ENCODE measurements around the gene DSCAM.
"Not testable (repeated sequence)": the region's sequence is repeated elsewhere in the genome, so short reads cannot be mapped to it uniquely, and the experiment has no call there.

DSCAM gene

GRCh38 chr21:40051801-40052200 lies 795.2 kb downstream of the DSCAM start:
- Histone ChIP-seq H3K27ac (ENCODE audit: low read length) (peak overlapping the region; percentile 99), H3K36me3 (ENCODE audit: control insufficient read depth in 2 of 2, insufficient read depth in 2 of 2, low read length in 2 of 2) (no peaks in the 10 kb centered on the region)

GRCh38 chr21:40049931-40050290 lies 797.0 kb downstream of the DSCAM start:
- Histone ChIP-seq H3K36me3 (ENCODE audit: control insufficient read depth in 2 of 2, insufficient read depth in 2 of 2, low read length in 2 of 2) (no peaks in the 10 kb centered on the region), H3K4me3 (ENCODE audit: low read length in 2 of 2) (peak overlapping the region in 1 of 2 donors; percentile 52), H3K27me3 (ENCODE audit: control insufficient read depth in 1 of 2, insufficient read depth in 2 of 2, low read length in 2 of 2) (no peaks in the 10 kb centered on the region), H3K27ac (ENCODE audit: low read length) (peak overlapping the region; percentile 78), H3K9me3 (ENCODE audit: control insufficient read depth in 2 of 2, low read length in 2 of 2) (no peaks in the 10 kb centered on the region), H3K9ac (ENCODE audit: low read length in 2 of 2) (no peak overlapping the region), H3K4me1 (ENCODE audit: control insufficient read depth, insufficient read depth, low read length) (peaks cover 59% of the 10 kb centered on the region)

More at GRCh38 chr21:40051801-40052200, 795.2 kb downstream of the DSCAM start:
- peaks cover 64% of the 10 kb centered on the region for H3K4me1 ChIP-seq (ENCODE audit: control insufficient read depth, insufficient read depth, low read length)
- H3K27me3 ChIP-seq (ENCODE audit: control insufficient read depth in 1 of 2, insufficient read depth in 2 of 2, low read length in 2 of 2) = no peaks in the 10 kb centered on the region
- peak overlapping the region in 1 of 2 donors; percentile 21 for H3K9ac ChIP-seq (ENCODE audit: low read length in 2 of 2)
- no peak overlapping the region for H3K4me3 ChIP-seq (ENCODE audit: low read length in 2 of 2)
- H3K9me3 ChIP-seq (ENCODE audit: control insufficient read depth in 2 of 2, low read length in 2 of 2) = no peaks in the 10 kb centered on the region

- H3K36me3 ChIP-seq (ENCODE audit: control insufficient read depth in 2 of 2, insufficient read depth in 2 of 2, low read length in 2 of 2) = no peaks in the 10 kb centered on the region
- peaks cover 55% of the 10 kb centered on the region for H3K4me1 ChIP-seq (ENCODE audit: control insufficient read depth, insufficient read depth, low read length)
- no peaks in the 10 kb centered on the region for H3K9me3 ChIP-seq (ENCODE audit: control insufficient read depth in 2 of 2, low read length in 2 of 2)
- H3K4me3 ChIP-seq (ENCODE audit: low read length in 2 of 2) = peak overlapping the region in 1 of 2 donors; percentile 52
- no peak overlapping the region for H3K9ac ChIP-seq (ENCODE audit: low read length in 2 of 2)
- H3K27ac ChIP-seq (ENCODE audit: low read length) = peak overlapping the region; percentile 78
- H3K27me3 ChIP-seq (ENCODE audit: control insufficient read depth in 1 of 2, insufficient read depth in 2 of 2, low read length in 2 of 2) = no peaks in the 10 kb centered on the region
Measured at GRCh38 chr21:40049031-40049930, 797.7 kb downstream of the DSCAM start.

DNA sequence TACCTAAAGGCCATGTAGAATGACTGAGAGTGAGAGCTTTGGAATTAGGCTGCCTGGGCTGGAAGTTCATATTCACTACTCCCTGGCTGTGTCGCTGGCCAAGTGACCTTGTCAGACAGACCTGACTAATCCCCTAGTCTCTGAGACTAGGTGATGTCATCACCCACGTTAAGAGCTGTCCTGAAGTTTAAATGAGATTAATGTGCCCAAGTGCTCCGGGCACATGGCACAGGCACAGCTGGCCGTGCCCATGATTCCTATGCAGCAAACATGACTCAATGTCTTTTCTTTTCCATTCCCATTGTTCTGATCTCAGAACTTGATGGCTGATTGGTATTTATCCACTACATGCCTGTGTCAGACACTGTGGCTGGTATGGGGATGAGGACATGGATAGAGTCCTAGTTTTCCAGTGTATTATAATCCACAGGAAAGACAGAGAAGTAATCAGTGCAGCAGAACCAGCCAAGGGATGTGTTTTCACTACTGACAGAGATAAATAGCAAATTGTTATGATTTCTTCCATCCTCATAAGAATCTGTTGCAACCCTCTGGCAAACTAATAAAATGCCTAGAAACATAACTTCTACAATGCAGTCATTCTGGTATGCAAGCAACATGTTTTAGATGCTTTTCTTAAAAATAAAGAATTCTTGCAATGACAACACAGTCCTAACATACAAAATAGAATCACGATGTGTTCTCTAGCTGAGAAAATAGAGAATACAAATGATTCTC lies 798.8 kb downstream of the DSCAM start:
- Histone ChIP-seq H3K4me3 (ENCODE audit: low read length in 2 of 2) (no peak overlapping the region), H3K27me3 (ENCODE audit: control insufficient read depth in 1 of 2, insufficient read depth in 2 of 2, low read length in 2 of 2) (no peaks in the 10 kb centered on the region), H3K9ac (ENCODE audit: low read length in 2 of 2) (no peak overlapping the region), H3K27ac (ENCODE audit: low read length) (peak overlapping the region; percentile 78), H3K36me3 (ENCODE audit: control insufficient read depth in 2 of 2, insufficient read depth in 2 of 2, low read length in 2 of 2) (no peaks in the 10 kb centered on the region), H3K9me3 (ENCODE audit: control insufficient read depth in 2 of 2, low read length in 2 of 2) (no peaks in the 10 kb centered on the region), H3K4me1 (ENCODE audit: control insufficient read depth, insufficient read depth, low read length) (peaks cover 44% of the 10 kb centered on the region)

DNA sequence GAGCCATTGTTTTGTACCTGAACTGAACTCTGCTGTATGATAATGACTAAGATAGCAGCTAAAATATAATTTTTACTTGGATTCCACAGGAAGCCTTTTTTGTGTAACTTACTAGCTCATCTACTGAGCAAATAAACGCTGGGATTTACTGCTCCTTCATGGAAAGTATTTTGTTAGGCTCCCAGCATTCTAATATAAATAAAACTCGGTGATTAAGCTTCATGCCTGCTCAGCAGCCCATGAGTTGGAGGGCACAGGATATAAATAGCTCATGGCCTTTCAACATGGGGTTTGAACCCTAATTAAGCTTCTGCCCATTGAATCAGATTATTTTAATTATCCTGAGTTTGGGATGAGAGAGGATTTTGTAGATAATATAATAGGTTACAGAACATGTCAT lies 799.7 kb downstream of the DSCAM start:
- Histone ChIP-seq H3K36me3 (ENCODE audit: control insufficient read depth in 2 of 2, insufficient read depth in 2 of 2, low read length in 2 of 2) (no peaks in the 10 kb centered on the region), H3K9me3 (ENCODE audit: control insufficient read depth in 2 of 2, low read length in 2 of 2) (no peaks in the 10 kb centered on the region), H3K9ac (ENCODE audit: low read length in 2 of 2) (no peak overlapping the region), H3K27me3 (ENCODE audit: control insufficient read depth in 1 of 2, insufficient read depth in 2 of 2, low read length in 2 of 2) (no peaks in the 10 kb centered on the region), H3K4me1 (ENCODE audit: control insufficient read depth, insufficient read depth, low read length) (peaks cover 37% of the 10 kb centered on the region), H3K4me3 (ENCODE audit: low read length in 2 of 2) (no peak overlapping the region), H3K27ac (ENCODE audit: low read length) (peak overlapping the region; percentile 78)

DNA sequence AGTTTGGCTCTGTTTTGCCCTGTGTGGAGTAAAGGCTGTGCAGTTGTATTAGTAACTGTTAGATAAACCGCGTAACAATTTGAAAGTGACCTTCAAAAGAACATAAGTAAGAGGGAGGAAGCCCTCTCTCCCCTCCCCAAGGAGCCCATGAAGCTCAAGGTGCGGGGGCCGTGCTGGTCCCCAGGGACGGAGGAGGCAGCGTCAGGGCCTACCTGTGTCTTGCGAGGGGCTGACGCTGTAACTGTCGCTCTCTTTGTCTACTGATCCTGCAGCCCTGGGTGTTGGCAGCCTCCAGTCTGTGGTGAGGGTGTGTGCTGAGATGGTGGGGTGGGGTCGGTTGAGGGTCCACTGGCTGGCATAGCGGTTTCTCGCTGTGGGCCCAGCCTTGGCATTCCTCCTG lies 803.1 kb downstream of the DSCAM start:
- peaks cover 0 to 3% of the 10 kb centered on the region in 2 donors for H3K9me3 ChIP-seq (ENCODE audit: control insufficient read depth in 2 of 2, low read length in 2 of 2)
- no peak overlapping the region for H3K9ac ChIP-seq (ENCODE audit: low read length in 2 of 2)

GRCh38 chr21:40043423-40043822 lies 803.5 kb downstream of the DSCAM start:
- no peaks in the 10 kb centered on the region for H3K27me3 ChIP-seq (ENCODE audit: control insufficient read depth in 1 of 2, insufficient read depth in 2 of 2, low read length in 2 of 2)

More for the DNA sequence above, 803.1 kb downstream of the DSCAM start:
- Histone ChIP-seq H3K27me3 (ENCODE audit: control insufficient read depth in 1 of 2, insufficient read depth in 2 of 2, low read length in 2 of 2) (no peaks in the 10 kb centered on the region), H3K4me1 (ENCODE audit: control insufficient read depth, insufficient read depth, low read length) (peaks cover 18% of the 10 kb centered on the region), H3K36me3 (ENCODE audit: control insufficient read depth in 2 of 2, insufficient read depth in 2 of 2, low read length in 2 of 2) (no peaks in the 10 kb centered on the region), H3K27ac (ENCODE audit: low read length) (no peak overlapping the region), H3K4me3 (ENCODE audit: low read length in 2 of 2) (no peak overlapping the region)

GRCh38 chr21:40041446-40041845 lies 805.5 kb downstream of the DSCAM start:
- Histone ChIP-seq H3K27ac (ENCODE audit: low read length) (no peak overlapping the region), H3K27me3 (ENCODE audit: control insufficient read depth in 1 of 2, insufficient read depth in 2 of 2, low read length in 2 of 2) (no peaks in the 10 kb centered on the region), H3K9ac (ENCODE audit: low read length in 2 of 2) (no peak overlapping the region), H3K4me3 (ENCODE audit: low read length in 2 of 2) (no peak overlapping the region), H3K36me3 (ENCODE audit: control insufficient read depth in 2 of 2, insufficient read depth in 2 of 2, low read length in 2 of 2) (no peaks in the 10 kb centered on the region), H3K4me1 (ENCODE audit: control insufficient read depth, insufficient read depth, low read length) (no peaks in the 10 kb centered on the region), H3K9me3 (ENCODE audit: control insufficient read depth in 2 of 2, low read length in 2 of 2) (peaks cover 0 to 3% of the 10 kb centered on the region in 2 donors)

More at GRCh38 chr21:40043423-40043822, 803.5 kb downstream of the DSCAM start:
- Histone ChIP-seq H3K9ac (ENCODE audit: low read length in 2 of 2) (no peak overlapping the region), H3K9me3 (ENCODE audit: control insufficient read depth in 2 of 2, low read length in 2 of 2) (peaks cover 0 to 3% of the 10 kb centered on the region in 2 donors), H3K4me1 (ENCODE audit: control insufficient read depth, insufficient read depth, low read length) (peaks cover 13% of the 10 kb centered on the region), H3K27ac (ENCODE audit: low read length) (no peak overlapping the region), H3K4me3 (ENCODE audit: low read length in 2 of 2) (no peak overlapping the region), H3K36me3 (ENCODE audit: control insufficient read depth in 2 of 2, insufficient read depth in 2 of 2, low read length in 2 of 2) (no peaks in the 10 kb centered on the region)

DNA sequence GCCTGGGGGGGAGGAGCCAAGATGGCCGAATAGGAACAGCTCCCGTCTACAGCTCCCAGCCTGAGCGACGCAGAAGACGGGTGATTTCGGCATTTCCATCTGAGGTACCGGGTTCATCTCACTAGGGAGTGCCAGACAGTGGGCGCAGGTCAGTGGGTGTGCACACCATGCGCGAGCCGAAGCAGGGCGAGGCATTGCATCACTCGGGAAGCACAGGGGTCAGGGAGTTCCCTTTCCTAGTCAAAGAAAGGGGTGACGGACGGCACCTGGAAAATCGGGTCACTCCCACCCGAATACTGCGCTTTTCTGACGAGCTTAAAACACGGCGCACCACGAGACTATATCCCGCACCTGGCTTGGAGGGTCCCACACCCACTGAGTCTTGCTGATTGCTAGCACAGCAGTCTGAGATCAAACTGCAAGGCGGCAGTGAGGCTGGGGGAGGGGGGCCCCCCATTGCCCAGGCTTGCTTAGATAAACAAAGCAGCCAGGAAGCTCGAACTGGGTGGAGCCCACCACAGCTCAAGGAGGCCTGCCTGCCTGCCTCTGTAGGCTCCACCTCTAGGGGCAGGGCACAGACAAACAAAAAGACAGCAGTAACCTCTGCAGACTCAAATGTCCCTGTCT lies 813.7 kb downstream of the DSCAM start:
- H3K9me3 ChIP-seq (ENCODE audit: control insufficient read depth in 2 of 2, low read length in 2 of 2); H3K4me3 ChIP-seq (ENCODE audit: low read length in 2 of 2); H3K4me1 ChIP-seq (ENCODE audit: control insufficient read depth, insufficient read depth, low read length); H3K9ac ChIP-seq (ENCODE audit: low read length in 2 of 2); H3K27ac ChIP-seq (ENCODE audit: low read length); H3K27me3 ChIP-seq (ENCODE audit: control insufficient read depth in 1 of 2, insufficient read depth in 2 of 2, low read length in 2 of 2); H3K36me3 ChIP-seq (ENCODE audit: control insufficient read depth in 2 of 2, insufficient read depth in 2 of 2, low read length in 2 of 2): not testable (repeated sequence)

DNA sequence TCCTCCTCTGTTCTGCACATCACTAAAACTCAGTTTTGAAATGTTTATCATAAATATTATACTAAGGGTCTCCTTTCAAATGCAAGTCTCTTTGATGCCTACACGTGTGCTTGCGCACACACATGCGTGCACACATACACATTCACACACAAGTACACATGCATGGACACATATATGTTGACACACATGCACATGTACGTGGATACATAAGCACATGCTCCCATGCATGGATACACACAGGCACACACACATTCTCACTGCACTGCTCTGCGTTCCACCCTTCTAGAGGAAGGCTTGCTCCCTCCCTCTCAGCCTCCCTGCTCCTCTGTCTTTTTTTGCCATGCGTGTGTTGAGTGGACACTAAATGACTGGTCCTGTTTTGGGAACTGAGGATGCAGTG lies 817.1 kb downstream of the DSCAM start:
- H3K27ac ChIP-seq (ENCODE audit: low read length) = no peak overlapping the region
- no peaks in the 10 kb centered on the region for H3K9me3 ChIP-seq (ENCODE audit: control insufficient read depth in 2 of 2, low read length in 2 of 2)
- no peak overlapping the region for H3K4me3 ChIP-seq (ENCODE audit: low read length in 2 of 2)
- H3K9ac ChIP-seq (ENCODE audit: low read length in 2 of 2) = no peak overlapping the region
- no peaks in the 10 kb centered on the region for H3K4me1 ChIP-seq (ENCODE audit: control insufficient read depth, insufficient read depth, low read length)
- no peaks in the 10 kb centered on the region for H3K36me3 ChIP-seq (ENCODE audit: control insufficient read depth in 2 of 2, insufficient read depth in 2 of 2, low read length in 2 of 2)
- H3K27me3 ChIP-seq (ENCODE audit: control insufficient read depth in 1 of 2, insufficient read depth in 2 of 2, low read length in 2 of 2) = no peaks in the 10 kb centered on the region
